ENCODE measurements around the gene KAT5. TPM values are rescaled to one million over a fixed set of nuclear protein-coding genes. Genes with fewer than 3 reads are reported as not detected.

The KAT5 gene
- total and polyA plus RNA-seq, 10 of the 15 experiments (the other 5 are each of a cell fraction or from before 2014, with no cell fraction given), result 3.4 to 66.1 (median 46.3) TPM

DNA sequence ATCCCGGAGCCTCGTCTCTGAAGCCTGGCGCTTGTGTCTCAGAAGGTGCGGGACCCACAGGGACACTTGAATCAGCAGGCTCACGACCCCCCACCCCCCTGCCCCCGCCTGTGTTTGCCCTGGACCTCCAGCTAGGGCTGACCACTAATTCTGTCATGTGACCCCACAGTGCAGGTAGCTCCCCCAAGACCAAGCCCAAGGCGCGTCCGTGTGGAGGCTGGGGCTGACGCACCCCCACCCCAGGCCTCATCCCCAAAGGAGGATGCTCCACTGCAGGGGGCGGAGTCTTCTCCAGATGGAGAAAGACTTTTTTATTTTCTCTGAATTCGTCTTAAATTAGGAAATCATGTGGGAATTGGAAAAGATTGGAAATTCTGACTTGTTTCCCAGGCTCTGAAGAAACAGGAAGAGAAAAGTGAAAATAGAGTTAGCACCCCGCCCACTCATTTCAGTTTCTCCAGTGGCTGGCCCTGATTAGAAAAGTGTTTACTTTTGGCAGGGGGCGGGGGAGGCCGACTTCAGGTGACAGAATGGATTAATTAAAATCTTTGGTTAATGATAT, 48.3 kb upstream of the KAT5 start (continued):
- no peak for TF ChIP-seq SRF (IDR thresholded peaks at IDR 0.05; ENCODE audit: low read depth in 2 of 2, low read length in 2 of 2)
- TF ChIP-seq MYC (IDR thresholded peaks at IDR 0.05; ENCODE audit: insufficient read depth, insufficient read length, insufficient replicate concordance, low read length, severe bottlenecking), result no peak
- TF ChIP-seq, protein P1, sequence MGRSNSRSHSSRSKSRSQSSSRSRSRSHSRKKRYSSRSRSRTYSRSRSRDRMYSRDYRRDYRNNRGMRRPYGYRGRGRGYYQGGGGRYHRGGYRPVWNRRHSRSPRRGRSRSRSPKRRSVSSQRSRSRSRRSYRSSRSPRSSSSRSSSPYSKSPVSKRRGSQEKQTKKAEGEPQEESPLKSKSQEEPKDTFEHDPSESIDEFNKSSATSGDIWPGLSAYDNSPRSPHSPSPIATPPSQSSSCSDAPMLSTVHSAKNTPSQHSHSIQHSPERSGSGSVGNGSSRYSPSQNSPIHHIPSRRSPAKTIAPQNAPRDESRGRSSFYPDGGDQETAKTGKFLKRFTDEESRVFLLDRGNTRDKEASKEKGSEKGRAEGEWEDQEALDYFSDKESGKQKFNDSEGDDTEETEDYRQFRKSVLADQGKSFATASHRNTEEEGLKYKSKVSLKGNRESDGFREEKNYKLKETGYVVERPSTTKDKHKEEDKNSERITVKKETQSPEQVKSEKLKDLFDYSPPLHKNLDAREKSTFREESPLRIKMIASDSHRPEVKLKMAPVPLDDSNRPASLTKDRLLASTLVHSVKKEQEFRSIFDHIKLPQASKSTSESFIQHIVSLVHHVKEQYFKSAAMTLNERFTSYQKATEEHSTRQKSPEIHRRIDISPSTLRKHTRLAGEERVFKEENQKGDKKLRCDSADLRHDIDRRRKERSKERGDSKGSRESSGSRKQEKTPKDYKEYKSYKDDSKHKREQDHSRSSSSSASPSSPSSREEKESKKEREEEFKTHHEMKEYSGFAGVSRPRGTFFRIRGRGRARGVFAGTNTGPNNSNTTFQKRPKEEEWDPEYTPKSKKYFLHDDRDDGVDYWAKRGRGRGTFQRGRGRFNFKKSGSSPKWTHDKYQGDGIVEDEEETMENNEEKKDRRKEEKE (IDR thresholded peaks at IDR 0.05), result no peak
- no peak for TF ChIP-seq FOS (IDR thresholded peaks at IDR 0.05; ENCODE audit: borderline replicate concordance, extremely low read depth, insufficient read length)
- no peak for TF ChIP-seq RFX5 (IDR thresholded peaks at IDR 0.05; ENCODE audit: low read depth, low read length)
- TF ChIP-seq, protein P2, sequence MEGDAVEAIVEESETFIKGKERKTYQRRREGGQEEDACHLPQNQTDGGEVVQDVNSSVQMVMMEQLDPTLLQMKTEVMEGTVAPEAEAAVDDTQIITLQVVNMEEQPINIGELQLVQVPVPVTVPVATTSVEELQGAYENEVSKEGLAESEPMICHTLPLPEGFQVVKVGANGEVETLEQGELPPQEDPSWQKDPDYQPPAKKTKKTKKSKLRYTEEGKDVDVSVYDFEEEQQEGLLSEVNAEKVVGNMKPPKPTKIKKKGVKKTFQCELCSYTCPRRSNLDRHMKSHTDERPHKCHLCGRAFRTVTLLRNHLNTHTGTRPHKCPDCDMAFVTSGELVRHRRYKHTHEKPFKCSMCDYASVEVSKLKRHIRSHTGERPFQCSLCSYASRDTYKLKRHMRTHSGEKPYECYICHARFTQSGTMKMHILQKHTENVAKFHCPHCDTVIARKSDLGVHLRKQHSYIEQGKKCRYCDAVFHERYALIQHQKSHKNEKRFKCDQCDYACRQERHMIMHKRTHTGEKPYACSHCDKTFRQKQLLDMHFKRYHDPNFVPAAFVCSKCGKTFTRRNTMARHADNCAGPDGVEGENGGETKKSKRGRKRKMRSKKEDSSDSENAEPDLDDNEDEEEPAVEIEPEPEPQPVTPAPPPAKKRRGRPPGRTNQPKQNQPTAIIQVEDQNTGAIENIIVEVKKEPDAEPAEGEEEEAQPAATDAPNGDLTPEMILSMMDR (IDR thresholded peaks at IDR 0.05 in 2 of 3, conservative IDR thresholded peaks at IDR 0.05 in 1 of 3; ENCODE audit: control insufficient read depth in 2 of 3, extremely low read depth in 1 of 3, insufficient read depth in 1 of 3, low read depth in 3 of 3, low read length in 3 of 3), result no peak
- TF ChIP-seq, protein P3, sequence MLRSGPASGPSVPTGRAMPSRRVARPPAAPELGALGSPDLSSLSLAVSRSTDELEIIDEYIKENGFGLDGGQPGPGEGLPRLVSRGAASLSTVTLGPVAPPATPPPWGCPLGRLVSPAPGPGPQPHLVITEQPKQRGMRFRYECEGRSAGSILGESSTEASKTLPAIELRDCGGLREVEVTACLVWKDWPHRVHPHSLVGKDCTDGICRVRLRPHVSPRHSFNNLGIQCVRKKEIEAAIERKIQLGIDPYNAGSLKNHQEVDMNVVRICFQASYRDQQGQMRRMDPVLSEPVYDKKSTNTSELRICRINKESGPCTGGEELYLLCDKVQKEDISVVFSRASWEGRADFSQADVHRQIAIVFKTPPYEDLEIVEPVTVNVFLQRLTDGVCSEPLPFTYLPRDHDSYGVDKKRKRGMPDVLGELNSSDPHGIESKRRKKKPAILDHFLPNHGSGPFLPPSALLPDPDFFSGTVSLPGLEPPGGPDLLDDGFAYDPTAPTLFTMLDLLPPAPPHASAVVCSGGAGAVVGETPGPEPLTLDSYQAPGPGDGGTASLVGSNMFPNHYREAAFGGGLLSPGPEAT (IDR thresholded peaks at IDR 0.05; ENCODE audit: low read depth), result peak; percentile 94
- TF ChIP-seq, protein P4, sequence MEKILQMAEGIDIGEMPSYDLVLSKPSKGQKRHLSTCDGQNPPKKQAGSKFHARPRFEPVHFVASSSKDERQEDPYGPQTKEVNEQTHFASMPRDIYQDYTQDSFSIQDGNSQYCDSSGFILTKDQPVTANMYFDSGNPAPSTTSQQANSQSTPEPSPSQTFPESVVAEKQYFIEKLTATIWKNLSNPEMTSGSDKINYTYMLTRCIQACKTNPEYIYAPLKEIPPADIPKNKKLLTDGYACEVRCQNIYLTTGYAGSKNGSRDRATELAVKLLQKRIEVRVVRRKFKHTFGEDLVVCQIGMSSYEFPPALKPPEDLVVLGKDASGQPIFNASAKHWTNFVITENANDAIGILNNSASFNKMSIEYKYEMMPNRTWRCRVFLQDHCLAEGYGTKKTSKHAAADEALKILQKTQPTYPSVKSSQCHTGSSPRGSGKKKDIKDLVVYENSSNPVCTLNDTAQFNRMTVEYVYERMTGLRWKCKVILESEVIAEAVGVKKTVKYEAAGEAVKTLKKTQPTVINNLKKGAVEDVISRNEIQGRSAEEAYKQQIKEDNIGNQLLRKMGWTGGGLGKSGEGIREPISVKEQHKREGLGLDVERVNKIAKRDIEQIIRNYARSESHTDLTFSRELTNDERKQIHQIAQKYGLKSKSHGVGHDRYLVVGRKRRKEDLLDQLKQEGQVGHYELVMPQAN (conservative IDR thresholded peaks at IDR 0.05), result no peak
- no peak for TF ChIP-seq ZNF274 (IDR thresholded peaks at IDR 0.05; ENCODE audit: insufficient read depth, insufficient read length)
- no peak for TF ChIP-seq MXI1 (IDR thresholded peaks at IDR 0.05; ENCODE audit: low read depth, low read length)
- no peak for TF ChIP-seq LARP7 (IDR thresholded peaks at IDR 0.05)
- TF ChIP-seq, protein P5, sequence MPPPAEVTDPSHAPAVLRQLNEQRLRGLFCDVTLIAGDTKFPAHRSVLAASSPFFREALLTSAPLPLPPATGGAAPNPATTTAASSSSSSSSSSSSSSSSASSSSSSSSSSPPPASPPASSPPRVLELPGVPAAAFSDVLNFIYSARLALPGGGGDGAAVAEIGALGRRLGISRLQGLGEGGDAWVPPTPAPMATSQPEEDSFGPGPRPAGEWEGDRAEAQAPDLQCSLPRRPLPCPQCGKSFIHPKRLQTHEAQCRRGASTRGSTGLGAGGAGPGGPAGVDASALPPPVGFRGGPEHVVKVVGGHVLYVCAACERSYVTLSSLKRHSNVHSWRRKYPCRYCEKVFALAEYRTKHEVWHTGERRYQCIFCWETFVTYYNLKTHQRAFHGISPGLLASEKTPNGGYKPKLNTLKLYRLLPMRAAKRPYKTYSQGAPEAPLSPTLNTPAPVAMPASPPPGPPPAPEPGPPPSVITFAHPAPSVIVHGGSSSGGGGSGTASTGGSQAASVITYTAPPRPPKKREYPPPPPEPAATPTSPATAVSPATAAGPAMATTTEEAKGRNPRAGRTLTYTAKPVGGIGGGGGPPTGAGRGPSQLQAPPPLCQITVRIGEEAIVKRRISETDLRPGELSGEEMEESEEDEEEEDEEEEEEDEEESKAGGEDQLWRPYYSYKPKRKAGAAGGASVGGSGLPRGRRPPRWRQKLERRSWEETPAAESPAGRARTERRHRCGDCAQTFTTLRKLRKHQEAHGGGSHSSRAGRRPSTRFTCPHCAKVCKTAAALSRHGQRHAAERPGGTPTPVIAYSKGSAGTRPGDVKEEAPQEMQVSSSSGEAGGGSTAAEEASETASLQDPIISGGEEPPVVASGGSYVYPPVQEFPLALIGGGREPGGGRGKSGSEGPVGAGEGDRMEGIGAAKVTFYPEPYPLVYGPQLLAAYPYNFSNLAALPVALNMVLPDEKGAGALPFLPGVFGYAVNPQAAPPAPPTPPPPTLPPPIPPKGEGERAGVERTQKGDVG (CRISPR knock-in tag; IDR thresholded peaks at IDR 0.05), result no peak
- TF ChIP-seq SIN3A (IDR thresholded peaks at IDR 0.05; ENCODE audit: low read depth, low read length), result no peak
- peak; percentile 81 for TF ChIP-seq MEF2B (IDR thresholded peaks at IDR 0.05; ENCODE audit: partially characterized antibody, poor library complexity, severe bottlenecking)

All from GM12878 (cell line).